Stimulated activated naive CD4-positive, alpha-beta T cell treated with Interleukin-2 at 50 U/mL for 16 hours (primary cell): ENCODE measurements around the gene STIP1.

Source experiments
- DNase-seq: peaks from one replicate; lab custom pipeline; 2025; lab: John Stamatoyannopoulos, UW

STIP1 gene

DNA sequence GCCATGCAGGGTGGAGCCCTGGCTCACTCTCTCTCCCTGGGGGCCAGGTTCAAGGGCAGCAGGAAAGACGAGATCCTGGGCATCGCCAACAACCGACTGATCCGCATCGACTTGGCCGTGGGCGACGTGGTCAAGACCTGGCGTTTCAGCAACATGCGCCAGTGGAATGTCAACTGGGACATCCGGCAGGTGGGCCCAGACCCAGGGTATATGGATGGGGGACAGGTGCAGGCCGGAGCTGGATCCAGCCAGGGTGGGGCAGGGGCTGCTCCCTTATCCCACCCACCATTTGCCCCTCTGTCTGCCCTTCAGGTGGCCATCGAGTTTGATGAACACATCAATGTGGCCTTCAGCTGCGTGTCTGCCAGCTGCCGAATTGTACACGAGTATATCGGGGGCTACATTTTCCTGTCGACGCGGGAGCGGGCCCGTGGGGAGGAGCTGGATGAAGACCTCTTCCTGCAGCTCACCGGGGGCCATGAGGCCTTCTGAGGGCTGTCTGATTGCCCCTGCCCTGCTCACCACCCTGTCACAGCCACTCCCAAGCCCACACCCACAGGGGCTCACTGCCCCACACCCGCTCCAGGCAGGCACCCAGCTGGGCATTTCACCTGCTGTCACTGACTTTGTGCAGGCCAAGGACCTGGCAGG, 37.2 kb downstream of the STIP1 start:
- no peak for DNase-seq

DNA sequence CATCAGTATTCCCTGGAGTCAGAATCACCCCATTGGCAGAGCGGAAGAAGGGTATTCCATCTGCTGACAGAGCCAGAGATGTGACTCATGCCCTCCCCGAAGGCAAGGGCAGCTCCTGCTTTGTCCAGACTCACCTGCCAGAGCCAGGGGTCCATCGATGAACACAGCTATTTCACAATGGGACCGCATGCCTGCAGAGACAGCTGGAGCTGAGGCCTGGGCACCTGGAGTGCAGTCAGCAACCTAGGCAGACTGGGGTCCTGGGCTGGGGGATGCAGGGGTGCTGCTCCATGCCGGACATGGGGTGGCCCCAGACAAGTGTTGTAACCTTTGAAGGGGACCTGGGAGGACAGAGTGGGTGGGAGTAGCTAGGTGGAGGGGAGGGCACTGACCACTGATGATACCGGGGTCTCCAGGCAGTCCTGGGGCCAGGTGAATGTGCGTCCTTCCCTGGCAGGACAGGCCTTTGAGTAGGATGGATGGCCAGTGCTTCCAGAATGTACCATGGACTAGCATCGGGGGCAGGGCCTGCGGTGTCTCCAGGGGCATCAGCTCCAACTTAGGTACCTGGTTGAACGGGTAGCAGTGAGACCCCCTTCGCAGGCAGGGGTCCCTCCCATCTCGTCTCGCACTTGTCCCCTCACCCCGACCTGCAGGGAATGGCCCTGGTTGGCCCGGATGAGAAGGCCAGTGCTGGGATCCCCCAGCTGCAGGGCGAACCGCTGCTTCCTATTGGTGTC, 38.4 kb downstream of the STIP1 start:
- DNase-seq, result no peak

- no peak for DNase-seq
These were observed 39.1 kb downstream of the STIP1 start for GRCh38 chr11:64224891-64225607.

DNA sequence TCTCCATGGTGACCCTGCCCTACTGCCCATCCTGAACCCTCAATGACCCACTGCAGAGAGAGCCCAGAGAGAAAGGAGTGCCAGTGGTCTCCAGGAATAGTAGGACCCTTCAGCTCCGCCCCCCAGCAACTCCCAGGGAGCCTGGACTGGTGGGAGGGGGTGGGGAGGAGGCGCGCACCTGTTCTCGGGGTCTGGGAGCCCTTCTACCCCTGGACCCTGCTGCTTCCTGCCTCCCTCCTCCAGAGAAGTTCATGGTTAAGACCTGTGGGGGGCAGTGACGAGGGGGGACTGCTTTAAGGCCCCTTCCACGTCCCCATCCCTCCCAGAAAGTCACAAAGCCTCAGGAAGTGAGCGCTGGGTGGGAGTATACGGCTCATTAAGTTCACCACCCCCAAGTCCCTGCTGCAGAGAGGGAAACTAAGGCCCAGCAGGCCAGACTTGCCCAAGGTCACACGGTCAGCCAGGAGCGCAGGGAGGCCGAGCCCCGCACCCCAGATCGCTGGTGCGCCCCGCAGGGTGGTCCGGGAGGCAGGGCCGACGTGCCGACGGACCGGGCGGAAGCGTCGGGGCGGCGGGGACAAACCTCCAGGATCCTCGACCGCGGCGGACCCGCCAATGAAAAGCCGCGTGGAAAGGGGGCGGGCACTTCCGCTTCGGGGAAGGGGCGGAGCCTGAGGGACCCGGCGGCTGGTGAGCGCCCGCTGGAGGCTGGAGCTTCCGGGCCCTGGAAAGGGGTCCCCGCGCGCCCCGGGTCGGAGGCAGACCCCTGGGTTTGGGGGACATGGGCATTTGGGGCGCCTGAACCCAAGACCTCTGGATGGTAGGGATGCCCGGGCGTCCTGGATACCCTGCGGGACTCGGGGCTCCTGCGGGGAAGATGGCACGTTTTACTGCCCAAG, 39.9 kb downstream of the STIP1 start, which contains the start of the genes NUDT22 and TRPT1:
NUDT22 (plus strand) TSS at position 667 of the 899 bp plus-strand sequence. CDS start 379 bp downstream, outside the sequence.
TRPT1 (minus strand) TSS at position 579 of the 899 bp plus-strand sequence; CDS start at position 253, 326 bp downstream.
- peak; percentile 89 for DNase-seq

DNA sequence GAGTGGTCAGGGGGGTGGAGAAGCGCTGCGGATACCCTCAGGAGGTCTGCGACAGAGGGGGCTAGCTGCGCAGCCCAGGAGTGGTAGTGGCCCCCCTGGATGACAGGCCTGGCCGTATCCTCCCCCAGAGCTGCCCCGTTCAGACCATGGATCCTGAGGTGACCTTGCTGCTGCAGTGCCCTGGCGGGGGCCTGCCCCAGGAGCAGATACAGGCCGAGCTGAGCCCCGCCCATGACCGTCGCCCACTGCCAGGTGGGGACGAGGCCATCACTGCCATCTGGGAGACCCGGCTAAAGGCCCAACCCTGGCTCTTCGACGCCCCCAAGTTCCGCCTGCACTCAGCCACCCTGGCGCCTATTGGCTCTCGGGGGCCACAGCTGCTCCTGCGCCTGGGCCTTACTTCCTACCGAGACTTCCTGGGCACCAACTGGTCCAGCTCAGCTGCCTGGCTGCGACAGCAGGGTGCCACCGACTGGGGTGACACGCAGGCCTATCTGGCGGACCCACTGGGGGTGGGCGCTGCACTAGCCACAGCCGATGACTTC, 40.6 kb downstream of the STIP1 start:
- DNase-seq, result peak; percentile 52

DNA sequence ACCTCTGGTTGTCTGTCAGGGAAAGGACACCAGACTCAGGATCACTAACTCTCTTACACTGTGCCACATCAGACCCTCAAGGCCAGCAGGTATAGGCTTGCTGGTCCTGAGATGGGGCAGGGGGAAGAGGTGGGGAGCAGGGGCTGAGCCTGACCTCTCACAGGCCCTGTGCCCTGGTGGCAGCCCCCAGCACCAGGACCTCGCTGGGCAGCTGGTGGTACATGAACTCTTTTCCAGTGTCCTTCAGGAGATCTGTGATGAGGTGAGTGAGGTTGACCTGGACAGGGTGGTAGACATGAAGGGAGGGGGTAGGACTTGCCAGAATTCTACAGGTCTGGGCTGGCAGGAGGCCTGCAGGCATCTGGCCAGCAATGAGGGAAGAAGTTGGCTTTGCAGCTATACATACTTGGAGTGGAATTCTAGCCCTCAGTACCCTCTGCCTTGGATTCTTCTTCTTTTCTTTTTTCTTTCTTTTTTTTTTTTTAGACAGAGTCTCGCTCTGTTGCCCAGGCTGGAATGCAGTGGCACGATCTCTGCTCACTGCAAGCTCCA, 41.5 kb downstream of the STIP1 start:
- no peak for DNase-seq

DNA sequence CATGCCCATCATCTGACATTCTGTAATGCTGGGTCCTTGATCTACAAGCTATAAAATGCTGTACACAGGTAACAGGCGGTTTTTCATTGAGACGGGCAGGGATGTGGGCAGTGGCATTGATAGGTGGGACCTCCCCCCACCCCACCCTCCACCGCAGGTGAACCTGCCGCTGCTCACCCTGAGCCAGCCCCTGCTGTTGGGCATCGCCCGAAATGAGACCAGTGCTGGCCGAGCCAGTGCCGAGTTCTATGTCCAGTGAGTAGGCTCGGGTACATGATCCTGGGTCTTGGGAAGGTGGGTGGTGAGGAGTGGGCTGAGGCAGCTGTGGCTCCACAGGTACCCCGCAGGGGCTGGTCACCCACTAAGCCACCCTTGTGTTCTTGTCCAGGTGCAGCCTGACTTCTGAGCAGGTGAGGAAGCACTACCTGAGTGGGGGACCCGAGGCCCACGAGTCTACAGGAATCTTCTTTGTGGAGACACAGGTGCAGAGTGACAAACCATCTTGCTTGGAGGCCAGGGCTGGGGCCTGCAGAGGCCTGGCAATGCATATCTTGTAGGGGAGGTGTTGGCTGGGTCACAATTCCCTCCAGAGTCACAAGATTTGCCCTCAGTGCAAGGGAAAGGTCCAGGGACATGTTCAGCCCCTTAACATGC, 43.2 kb downstream of the STIP1 start:
- no peak for DNase-seq

DNA sequence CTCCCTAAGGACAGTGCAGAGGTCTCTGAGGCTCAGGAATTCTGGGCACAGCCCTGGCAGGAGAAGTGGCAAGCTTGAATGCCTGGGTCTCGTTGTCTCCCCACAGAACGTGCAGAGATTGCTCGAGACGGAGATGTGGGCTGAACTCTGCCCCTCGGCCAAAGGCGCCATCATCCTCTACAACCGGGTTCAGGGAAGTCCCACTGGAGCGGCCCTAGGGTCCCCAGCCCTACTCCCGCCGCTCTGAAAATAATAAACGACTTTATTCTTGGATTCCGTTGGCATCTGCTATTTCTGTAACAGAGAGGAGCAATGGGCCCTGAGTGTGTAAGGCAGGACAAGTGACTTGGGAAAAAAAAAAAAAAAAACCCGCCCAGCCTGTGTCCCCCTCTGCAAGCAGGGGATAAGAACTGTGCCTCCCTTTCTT, 43.8 kb downstream of the STIP1 start:
- no peak for DNase-seq

- peak; percentile 91 for DNase-seq
These were observed 44.4 kb downstream of the STIP1 start, which contains the start of gene DNAJC4 for GRCh38 chr11:64230171-64230984. TSS of gene DNAJC4 (plus strand) at chr11:64230548. CDS start at chr11:64230855, 307 bp downstream.

DNA sequence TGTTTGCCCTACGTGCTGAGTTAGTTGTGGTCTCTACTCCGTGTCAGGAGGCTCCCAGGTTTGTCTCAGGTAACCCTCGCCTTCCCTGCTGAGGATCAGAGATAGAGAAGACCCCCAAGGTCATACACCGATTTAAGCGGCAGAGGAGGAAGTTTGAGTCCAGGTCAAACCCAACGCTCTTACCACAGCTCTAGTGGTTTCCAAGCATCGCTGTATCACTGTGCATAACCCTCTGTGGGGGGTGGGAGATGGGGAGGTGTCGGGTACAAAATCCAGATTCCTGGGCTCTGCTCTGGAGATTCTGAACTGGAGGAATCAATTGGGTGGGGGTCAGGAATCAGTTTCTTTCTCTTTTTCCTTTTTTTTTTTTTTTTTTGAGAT, 45.0 kb downstream of the STIP1 start:
- no peak for DNase-seq

- DNase-seq, result no peak
These were observed 45.6 kb downstream of the STIP1 start for GRCh38 chr11:64231546-64231945.

GRCh38 chr11:64232182-64232966, 46.4 kb downstream of the STIP1 start:
- no peak for DNase-seq

GRCh38 chr11:64232967-64233315, 47.0 kb downstream of the STIP1 start:
- DNase-seq, result no peak

DNA sequence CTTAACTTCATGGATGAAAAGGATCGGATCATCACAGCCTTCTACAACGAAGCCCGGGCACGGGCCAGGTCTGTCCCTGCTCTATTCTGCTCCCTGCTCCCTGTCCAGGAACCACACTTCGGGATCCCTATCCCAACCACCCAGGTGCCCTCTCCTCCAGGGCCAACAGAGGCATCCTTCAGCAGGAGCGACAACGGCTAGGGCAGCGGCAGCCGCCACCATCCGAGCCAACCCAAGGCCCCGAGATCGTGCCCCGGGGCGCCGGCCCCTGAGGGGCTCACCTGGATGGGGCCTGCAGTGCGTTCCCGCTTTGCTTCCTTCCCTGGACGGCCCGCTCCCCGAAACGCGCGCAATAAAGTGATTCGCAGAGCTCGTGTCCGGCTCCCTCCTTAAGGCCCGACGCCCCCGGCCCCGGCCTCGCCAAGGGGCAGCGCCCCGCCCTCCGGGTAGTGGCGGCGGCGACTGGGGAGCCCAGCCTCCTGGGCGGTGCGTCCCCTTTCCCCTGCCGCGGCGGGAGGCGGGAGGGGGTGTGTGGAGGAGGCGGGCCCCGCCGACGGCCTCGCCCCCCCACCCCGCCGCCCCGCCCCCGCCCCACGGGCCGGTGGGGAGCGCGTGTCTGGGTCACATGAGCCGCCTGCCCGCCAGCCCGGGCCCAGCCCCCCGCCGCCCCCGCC, 48.1 kb downstream of the STIP1 start, which contains the start of gene VEGFB:
VEGFB (plus strand) TSS at position 672 of the 674 bp plus-strand sequence. CDS start 250 bp downstream, outside the sequence.
- peak; percentile 63 for DNase-seq

DNA sequence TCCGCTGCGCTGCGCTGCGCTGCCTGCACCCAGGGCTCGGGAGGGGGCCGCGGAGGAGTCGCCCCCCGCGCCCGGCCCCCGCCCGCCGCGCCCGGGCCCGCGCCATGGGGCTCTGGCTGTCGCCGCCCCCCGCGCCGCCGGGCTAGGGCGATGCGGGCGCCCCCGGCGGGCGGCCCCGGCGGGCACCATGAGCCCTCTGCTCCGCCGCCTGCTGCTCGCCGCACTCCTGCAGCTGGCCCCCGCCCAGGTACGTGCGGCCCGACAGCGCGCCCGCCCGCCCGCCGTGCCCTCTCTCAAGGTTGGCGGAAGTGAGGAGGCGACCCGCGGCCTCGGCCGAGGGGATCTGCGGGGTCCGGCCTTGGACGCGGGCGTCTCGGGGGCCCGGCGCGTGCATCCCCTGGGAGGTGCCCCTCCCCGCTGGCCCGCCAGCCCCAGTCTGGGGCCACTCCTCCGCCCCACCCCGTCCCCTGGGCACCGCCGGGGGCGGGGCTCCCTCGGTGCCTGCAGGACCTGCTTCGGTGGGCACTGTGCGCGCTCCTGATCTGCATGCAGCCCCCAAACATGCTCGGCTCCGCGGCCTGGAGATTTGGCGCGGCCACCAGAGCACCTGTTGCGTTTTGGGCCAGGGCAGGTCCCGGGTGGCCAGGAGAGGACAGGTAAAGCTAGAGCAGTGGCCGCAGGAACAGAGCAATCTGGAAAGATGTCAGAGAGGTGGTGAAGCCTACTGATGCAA, 48.8 kb downstream of the STIP1 start:
- peak; percentile 59 for DNase-seq

GRCh38 chr11:64235437-64236161, 49.6 kb downstream of the STIP1 start:
- DNase-seq, result no peak

- DNase-seq, result no peak
These were observed 51.5 kb downstream of the STIP1 start for GRCh38 chr11:64237484-64237951.
